ENCODE results near the gene PHF21A. TPM values are rescaled to one million over a fixed set of nuclear protein-coding genes. Genes with fewer than 3 reads are reported as not detected.

PHF21A gene
- total and polyA plus RNA-seq, 7 experiments from 2014 or later: 7.2 to 88.5 (median 54.5) TPM

- intact Hi-C loops (cut with micrococcal nuclease): no loop called here
- Histone ChIP-seq H3K9me3 (ENCODE audit: control insufficient read depth in 2 of 3, low read length in 3 of 3) (no peaks in the 10 kb centered on the region), H3K27ac (ENCODE audit: low read depth, low read length) (no peak overlapping the region), H3K4me3 (ENCODE audit: low read length) (no peak overlapping the region), H3K4me1 (ENCODE audit: control insufficient read depth in 2 of 2, insufficient read depth in 2 of 2, low read length in 2 of 2) (peaks cover 27 to 32% of the 10 kb centered on the region in 2 donors), H3K36me3 (ENCODE audit: control insufficient read depth in 2 of 3, insufficient read depth in 3 of 3, low read length in 3 of 3) (peaks cover 0 to 8% (median 2%) of the 10 kb centered on the region in 3 experiments), H3K27me3 (ENCODE audit: control insufficient read depth in 2 of 2, insufficient read depth in 2 of 2, low read length in 2 of 2) (no peaks in the 10 kb centered on the region)
- ChIA-PET POLR2A (interaction anchor here (1.2 kb wide), 1 partner anchor 9 kb away, joined by 4 read pairs; no protein-coding TSS in a partner anchor), CTCF (interaction anchor here (0.9 kb wide), 1 partner anchor 9 kb away, joined by 3 read pairs; no protein-coding TSS in a partner anchor)
- H3K27ac Mint-ChIP-seq: peak overlapping the region in 2 of 9 donors; percentile 5 to 56
- no peak overlapping the region for H3K4me3 Mint-ChIP-seq
- no peaks in the 10 kb centered on the region for H3K9me3 Mint-ChIP-seq
- H3K27me3 Mint-ChIP-seq: peaks cover 0 to 16% (median 0%) of the 10 kb centered on the region in 5 donors
- DNase-seq (no peak), ATAC-seq (no peak)
- peaks cover 0 to 8% (median 0%) of the 10 kb centered on the region in 5 donors for H3K36me3 Mint-ChIP-seq
- peaks cover 28 to 41% (median 30%) of the 10 kb centered on the region in 7 donors for H3K4me1 Mint-ChIP-seq
Measured at GRCh38 chr11:45927332-45927683, 193.9 kb downstream of the PHF21A start.

DNA sequence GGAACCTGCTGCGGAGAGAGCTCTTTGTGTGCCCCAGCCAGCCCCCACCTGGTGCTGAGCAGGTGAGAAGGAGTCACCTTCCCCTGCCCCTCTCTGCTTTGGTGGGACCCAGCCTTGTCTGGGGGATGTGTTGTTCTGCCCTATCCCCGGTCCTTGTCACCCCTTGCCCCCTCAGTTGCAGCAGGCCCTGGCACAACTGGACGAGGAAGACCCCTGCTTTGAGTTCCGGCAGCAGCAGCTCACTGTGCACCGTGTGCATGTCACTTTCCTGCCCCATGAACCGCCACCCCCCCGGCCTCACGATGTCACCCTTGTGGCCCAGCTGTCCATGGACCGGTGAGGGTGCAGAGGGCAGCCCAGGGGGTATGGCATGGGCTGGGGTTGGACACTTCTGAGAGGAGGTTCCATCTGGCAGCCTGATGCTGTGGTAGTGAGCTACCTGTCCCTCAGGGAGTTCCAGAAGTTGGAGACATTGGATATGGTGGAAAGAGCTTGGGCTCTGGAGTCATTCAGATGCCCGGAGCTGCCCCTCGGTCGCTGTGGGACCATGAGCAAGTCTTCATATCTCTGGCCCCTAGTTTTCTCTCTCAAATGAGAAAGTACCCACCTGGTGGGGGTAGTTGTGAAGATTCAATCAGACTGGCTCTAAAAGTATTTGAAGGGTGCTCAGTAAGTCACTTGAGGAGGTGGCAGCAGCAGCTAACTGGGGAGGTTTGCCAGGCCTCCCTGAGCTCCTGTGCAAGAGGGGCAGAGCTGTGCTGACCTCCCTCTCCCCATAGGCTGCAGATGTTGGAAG lies 194.5 kb downstream of the PHF21A start:
- ATAC-seq (no peak), DNase-seq (no peak)
- CTCF ChIA-PET: interaction anchor here (0.9 kb wide), 1 partner anchor 8 kb away, joined by 3 read pairs; no protein-coding TSS in a partner anchor
- H3K27ac Mint-ChIP-seq: peak overlapping the region in 1 of 9 donors; percentile 12
- H3K36me3 Mint-ChIP-seq: peaks cover 0 to 8% (median 0%) of the 10 kb centered on the region in 5 donors
- no peak overlapping the region for H3K27ac ChIP-seq (ENCODE audit: low read depth, low read length)
- POLR2A ChIA-PET: interaction anchor here (1.2 kb wide), 1 partner anchor 9 kb away, joined by 4 read pairs; no protein-coding TSS in a partner anchor
- no peak overlapping the region for H3K4me3 ChIP-seq (ENCODE audit: low read length)
- peaks cover 0 to 17% (median 0%) of the 10 kb centered on the region in 5 donors for H3K27me3 Mint-ChIP-seq
- no peak overlapping the region for H3K4me3 Mint-ChIP-seq
- no peaks in the 10 kb centered on the region for H3K27me3 ChIP-seq (ENCODE audit: control insufficient read depth in 2 of 2, insufficient read depth in 2 of 2, low read length in 2 of 2)
- H3K4me1 Mint-ChIP-seq: peaks cover 28 to 38% (median 30%) of the 10 kb centered on the region in 7 donors
- H3K9me3 ChIP-seq (ENCODE audit: control insufficient read depth in 2 of 3, low read length in 3 of 3): no peaks in the 10 kb centered on the region
- H3K9me3 Mint-ChIP-seq: no peaks in the 10 kb centered on the region
- intact Hi-C loops (cut with micrococcal nuclease): no loop called here
- H3K36me3 ChIP-seq (ENCODE audit: control insufficient read depth in 2 of 3, insufficient read depth in 3 of 3, low read length in 3 of 3): peaks cover 0 to 2% (median 0%) of the 10 kb centered on the region in 3 experiments
- peaks cover 24 to 31% of the 10 kb centered on the region in 2 donors for H3K4me1 ChIP-seq (ENCODE audit: control insufficient read depth in 2 of 2, insufficient read depth in 2 of 2, low read length in 2 of 2)

GRCh38 chr11:45926001-45926401 lies 195.3 kb downstream of the PHF21A start:
- Mint-ChIP-seq H3K27me3 (peaks cover 0 to 25% (median 4%) of the 10 kb centered on the region in 5 donors), H3K9me3 (no peaks in the 10 kb centered on the region), H3K4me1 (peaks cover 24 to 36% (median 31%) of the 10 kb centered on the region in 7 donors), H3K27ac (peak overlapping the region in 1 of 9 donors; percentile 28), H3K36me3 (peaks cover 0 to 4% (median 0%) of the 10 kb centered on the region in 5 donors), H3K4me3 (peak overlapping the region in 1 of 10 donors; percentile 20)
- ChIA-PET CTCF (no interaction called here), POLR2A (interaction anchor here (1.2 kb wide), 1 partner anchor 8 kb away, joined by 4 read pairs; no protein-coding TSS in a partner anchor)
- Histone ChIP-seq H3K9me3 (ENCODE audit: control insufficient read depth in 2 of 3, low read length in 3 of 3) (no peaks in the 10 kb centered on the region), H3K27ac (ENCODE audit: low read depth, low read length) (no peak overlapping the region), H3K36me3 (ENCODE audit: control insufficient read depth in 2 of 3, insufficient read depth in 3 of 3, low read length in 3 of 3) (no peaks in the 10 kb centered on the region), H3K4me1 (ENCODE audit: control insufficient read depth in 2 of 2, insufficient read depth in 2 of 2, low read length in 2 of 2) (peaks cover 17 to 24% of the 10 kb centered on the region in 2 donors), H3K27me3 (ENCODE audit: control insufficient read depth in 2 of 2, insufficient read depth in 2 of 2, low read length in 2 of 2) (no peaks in the 10 kb centered on the region), H3K4me3 (ENCODE audit: low read length) (no peak overlapping the region)
- DNase-seq (no peak), ATAC-seq (no peak)
- intact Hi-C loops (cut with micrococcal nuclease): no loop called here

DNA sequence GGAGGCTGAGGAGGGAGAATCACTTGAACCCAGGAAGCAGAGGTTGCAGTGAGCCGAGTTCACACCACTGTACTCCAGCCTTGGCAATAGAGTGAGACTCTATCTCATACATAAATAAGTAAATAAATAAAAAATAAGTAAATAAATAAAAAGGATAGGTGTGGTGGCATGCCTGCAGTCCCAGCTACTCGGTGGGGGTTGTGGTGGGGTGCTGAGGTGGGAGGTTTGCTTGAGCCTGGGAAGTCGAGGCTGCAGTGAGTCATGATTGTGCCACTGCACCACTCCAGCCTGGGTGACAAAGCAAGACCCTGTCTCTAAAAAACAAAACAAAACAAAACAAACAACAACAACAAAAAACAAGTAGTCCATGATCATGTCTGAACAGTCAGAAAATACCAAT lies 195.7 kb downstream of the PHF21A start:
- intact Hi-C loops (cut with micrococcal nuclease): no loop called here
- Histone ChIP-seq H3K4me3 (ENCODE audit: low read length) (no peak overlapping the region), H3K27ac (ENCODE audit: low read depth, low read length) (no peak overlapping the region), H3K36me3 (ENCODE audit: control insufficient read depth in 2 of 3, insufficient read depth in 3 of 3, low read length in 3 of 3) (no peaks in the 10 kb centered on the region), H3K4me1 (ENCODE audit: control insufficient read depth in 2 of 2, insufficient read depth in 2 of 2, low read length in 2 of 2) (peaks cover 12 to 21% of the 10 kb centered on the region in 2 donors), H3K27me3 (ENCODE audit: control insufficient read depth in 2 of 2, insufficient read depth in 2 of 2, low read length in 2 of 2) (no peaks in the 10 kb centered on the region), H3K9me3 (ENCODE audit: control insufficient read depth in 2 of 3, low read length in 3 of 3) (no peaks in the 10 kb centered on the region)
- peak overlapping the region in 1 of 10 donors; percentile 20 for H3K4me3 Mint-ChIP-seq
- ChIA-PET CTCF (no interaction called here), POLR2A (no interaction called here)
- H3K36me3 Mint-ChIP-seq: peaks cover 0 to 4% (median 0%) of the 10 kb centered on the region in 5 donors
- peaks cover 0 to 29% (median 4%) of the 10 kb centered on the region in 5 donors for H3K27me3 Mint-ChIP-seq
- no peak overlapping the region for H3K27ac Mint-ChIP-seq
- ATAC-seq: no peak
- H3K9me3 Mint-ChIP-seq: no peaks in the 10 kb centered on the region
- H3K4me1 Mint-ChIP-seq: peaks cover 20 to 32% (median 29%) of the 10 kb centered on the region in 7 donors
- DNase-seq: no peak

DNA sequence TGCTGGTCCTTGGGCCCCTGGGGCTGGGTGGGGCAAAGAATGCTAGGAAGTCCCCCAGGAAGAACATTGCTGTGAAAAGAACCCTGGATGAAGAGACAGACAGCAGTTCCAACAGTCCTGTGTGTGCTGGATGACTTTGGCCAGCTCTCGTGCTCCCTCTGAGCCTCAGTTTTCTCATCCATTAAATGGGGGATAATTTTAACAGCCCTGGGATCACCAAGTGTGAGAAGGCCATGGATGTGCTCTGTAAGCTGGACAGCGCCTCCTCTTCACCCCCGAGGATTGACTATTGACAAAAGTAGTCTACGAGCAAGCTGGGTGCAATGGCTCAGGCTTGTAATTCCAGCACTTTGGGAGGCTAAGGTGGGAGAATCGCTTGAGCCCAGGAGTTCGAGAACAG lies 196.3 kb downstream of the PHF21A start:
- Histone ChIP-seq H3K4me1 (ENCODE audit: control insufficient read depth in 2 of 2, insufficient read depth in 2 of 2, low read length in 2 of 2) (peaks cover 7 to 15% of the 10 kb centered on the region in 2 donors), H3K4me3 (ENCODE audit: low read length) (no peak overlapping the region), H3K27me3 (ENCODE audit: control insufficient read depth in 2 of 2, insufficient read depth in 2 of 2, low read length in 2 of 2) (no peaks in the 10 kb centered on the region), H3K27ac (ENCODE audit: low read depth, low read length) (no peak overlapping the region), H3K9me3 (ENCODE audit: control insufficient read depth in 2 of 3, low read length in 3 of 3) (no peaks in the 10 kb centered on the region), H3K36me3 (ENCODE audit: control insufficient read depth in 2 of 3, insufficient read depth in 3 of 3, low read length in 3 of 3) (no peaks in the 10 kb centered on the region)
- DNase-seq (peak in 1 of 9 donors; percentile 15), ATAC-seq (no peak)
- Mint-ChIP-seq H3K27ac (no peak overlapping the region), H3K9me3 (no peaks in the 10 kb centered on the region), H3K4me1 (peaks cover 14 to 32% (median 28%) of the 10 kb centered on the region in 7 donors), H3K27me3 (peaks cover 0 to 29% (median 4%) of the 10 kb centered on the region in 5 donors), H3K4me3 (peak overlapping the region in 3 of 10 donors; percentile 45 to 86 (median 65)), H3K36me3 (peaks cover 0 to 1% (median 0%) of the 10 kb centered on the region in 5 donors)
- ChIA-PET POLR2A (no interaction called here), CTCF (no interaction called here)
- intact Hi-C loops (cut with micrococcal nuclease): no loop called here

- Histone ChIP-seq H3K4me3 (ENCODE audit: low read length) (no peak overlapping the region), H3K27me3 (ENCODE audit: control insufficient read depth in 2 of 2, insufficient read depth in 2 of 2, low read length in 2 of 2) (no peaks in the 10 kb centered on the region), H3K4me1 (ENCODE audit: control insufficient read depth in 2 of 2, insufficient read depth in 2 of 2, low read length in 2 of 2) (peaks cover 7 to 10% of the 10 kb centered on the region in 2 donors), H3K27ac (ENCODE audit: low read depth, low read length) (no peak overlapping the region), H3K9me3 (ENCODE audit: control insufficient read depth in 2 of 3, low read length in 3 of 3) (no peaks in the 10 kb centered on the region), H3K36me3 (ENCODE audit: control insufficient read depth in 2 of 3, insufficient read depth in 3 of 3, low read length in 3 of 3) (no peaks in the 10 kb centered on the region)
- DNase-seq: peak in 2 of 9 donors; percentile 4 to 19
- ATAC-seq: no peak
- Mint-ChIP-seq H3K4me3 (peak overlapping the region; percentile 40 to 86 (median 66)), H3K36me3 (peaks cover 0 to 1% (median 0%) of the 10 kb centered on the region in 5 donors), H3K4me1 (peaks cover 16 to 32% (median 28%) of the 10 kb centered on the region in 7 donors), H3K27ac (peak overlapping the region in 5 of 9 donors; percentile 29 to 81 (median 60)), H3K9me3 (no peaks in the 10 kb centered on the region), H3K27me3 (peaks cover 0 to 29% (median 4%) of the 10 kb centered on the region in 5 donors)
- ChIA-PET POLR2A (interaction anchor here (0.6 to 0.7 kb wide), 2 partner anchors 427 to 874 kb away, joined by 5 read pairs; no protein-coding TSS in a partner anchor), CTCF (no interaction called here)
- intact Hi-C loops (cut with micrococcal nuclease): no loop called here
Measured at GRCh38 chr11:45924036-45924915, 197.0 kb downstream of the PHF21A start.
